Neuronal stem cell (in vitro differentiated cells): Measurements from ENCODE around the gene GABRB1.

Experiments
- DNase-seq: peaks from one replicate; pipeline ENCODE4 v3.0.0-alpha.2; 2013; ENCODE audit warnings: low spot score
- H2AFZ ChIP-seq: one replicate; pipeline ENCODE4 v1.6.1; 2013; ENCODE audit warnings: mild to moderate bottlenecking, low read length, inconsistent platforms
- H2AK5ac ChIP-seq: 2 replicates; pipeline ENCODE4 v1.6.1; 2013; ENCODE audit warnings: low read depth, mild to moderate bottlenecking, inconsistent platforms, low read length, moderate library complexity, mixed read lengths
- H2BK120ac ChIP-seq: 2 replicates; pipeline ENCODE4 v1.6.1; 2013; ENCODE audit warnings: low read depth, mild to moderate bottlenecking, inconsistent platforms, low read length, moderate library complexity, mixed read lengths
- H2BK12ac ChIP-seq: one replicate; pipeline ENCODE4 v1.6.1; 2013; ENCODE audit warnings: low read length, inconsistent platforms
- H2BK15ac ChIP-seq: 2 replicates; pipeline ENCODE4 v1.6.1; 2013; ENCODE audit warnings: mild to moderate bottlenecking, low read length, inconsistent platforms, mixed read lengths
- H2BK5ac ChIP-seq: one replicate; pipeline ENCODE4 v1.6.1; 2013; ENCODE audit warnings: inconsistent platforms, mild to moderate bottlenecking, low read length, moderate library complexity
- H3K14ac ChIP-seq: one replicate; pipeline ENCODE4 v1.6.1; 2013; ENCODE audit warnings: low read length, inconsistent platforms
- H3K18ac ChIP-seq: 2 replicates; pipeline ENCODE4 v1.6.1; 2013; ENCODE audit warnings: low read length, inconsistent platforms
- H3K23ac ChIP-seq: 2 replicates; pipeline ENCODE4 v1.6.1; 2013; ENCODE audit warnings: low read depth, mild to moderate bottlenecking, mixed read lengths, low read length, inconsistent platforms; ENCODE audit not compliant: poor library complexity
- H3K27ac ChIP-seq: replicated peaks from 3 replicates; pipeline ENCODE4 v1.5.1; 2013; ENCODE audit warnings: low read length, inconsistent platforms
- H3K27me3 ChIP-seq, 3 experiments: 2 replicates each; pipeline ENCODE4 v1.6.1; 2013; ENCODE audit warnings: low read length in 3 of 3, mild to moderate bottlenecking in 2 of 3, inconsistent platforms in 1 of 3, low read depth in 1 of 3, mixed read lengths in 1 of 3, moderate library complexity in 1 of 3; ENCODE audit not compliant: control insufficient read depth in 3 of 3, insufficient read depth in 3 of 3
- H3K36me3 ChIP-seq, 2 donors: replicated peaks in 1 of 2; 2 replicates each; pipeline ENCODE4 v1.6.1; 2013; ENCODE audit warnings: low read length in 2 of 2; ENCODE audit not compliant: control insufficient read depth in 2 of 2, insufficient read depth in 2 of 2
- H3K4ac ChIP-seq: 2 replicates; pipeline ENCODE4 v1.6.1; 2013; ENCODE audit warnings: inconsistent platforms, mild to moderate bottlenecking, low read length, moderate library complexity
- H3K4me1 ChIP-seq, 2 donors: 1 replicate in 1 of 2; 2 replicates in 1 of 2; pipeline ENCODE4 v1.6.1; 2013; ENCODE audit warnings: low read length in 2 of 2, low read depth in 1 of 2; ENCODE audit not compliant: control insufficient read depth in 2 of 2, insufficient read depth in 1 of 2
- H3K4me2 ChIP-seq: one replicate; pipeline ENCODE4 v1.6.1; 2013; ENCODE audit warnings: mild to moderate bottlenecking, low read length, inconsistent platforms; ENCODE audit not compliant: insufficient read depth, poor library complexity, severe bottlenecking
- H3K4me3 ChIP-seq, 2 donors: 2 replicates each; pipeline ENCODE4 v1.5.1; 2013; ENCODE audit warnings: low read length in 2 of 2, mild to moderate bottlenecking in 2 of 2, inconsistent platforms in 1 of 2, moderate library complexity in 1 of 2
- H3K79me1 ChIP-seq: one replicate; pipeline ENCODE4 v1.6.1; 2013; ENCODE audit warnings: low read depth, mild to moderate bottlenecking, inconsistent platforms, low read length, moderate library complexity
- H3K9ac ChIP-seq: one replicate; pipeline ENCODE4 v1.6.1; 2013; ENCODE audit warnings: mild to moderate bottlenecking, low read depth, low read length, inconsistent platforms; ENCODE audit not compliant: poor library complexity
- H3K9me3 ChIP-seq, 2 donors: replicated peaks in 1 of 2; 2 replicates each; pipeline versions ENCODE3 to v1.6.1; 2013; ENCODE audit warnings: low read length in 2 of 2, mild to moderate bottlenecking in 2 of 2, inconsistent platforms in 1 of 2, low read depth in 1 of 2, mixed read lengths in 1 of 2, moderate library complexity in 1 of 2; ENCODE audit not compliant: control insufficient read depth in 2 of 2, insufficient read depth in 1 of 2
- H4K8ac ChIP-seq: one replicate; pipeline ENCODE4 v1.6.1; 2013; ENCODE audit warnings: low read depth, mild to moderate bottlenecking, inconsistent platforms, low read length, moderate library complexity
- H4K91ac ChIP-seq: one replicate; pipeline ENCODE4 v1.6.1; 2013; ENCODE audit warnings: low read length, low read depth, mild to moderate bottlenecking, inconsistent platforms; ENCODE audit not compliant: poor library complexity
- WGBS, 2 donors: extraction: QIAGEN DNeasy Blood & Tissue Kit; methylation state at CpG; one replicate each; pipeline ENCODE4 v1.1.7; 2013; ENCODE audit warnings: missing lambda C conversion rate in 2 of 2, mixed read lengths in 1 of 2; ENCODE audit not compliant: insufficient read length in 2 of 2, insufficient replicate concordance in 1 of 2; ENCODE audit errors: extremely low coverage in 2 of 2; 5-methylcytosine and 5-hydroxymethylcytosine counted together

Gene GABRB1

GRCh38 chr4:47209833-47210232 lies 178.5 kb downstream of the GABRB1 start:
- no peak overlapping the region for H3K23ac ChIP-seq
- H3K14ac ChIP-seq = no peak overlapping the region
- no peaks in the 10 kb centered on the region for H3K4me1 ChIP-seq
- no peak overlapping the region for H3K27ac ChIP-seq
- no peak overlapping the region for H2BK12ac ChIP-seq
- no peak overlapping the region for H4K91ac ChIP-seq
- no peak overlapping the region for H4K8ac ChIP-seq
- H3K9me3 ChIP-seq = no peaks in the 10 kb centered on the region
- no peak overlapping the region for H3K4me2 ChIP-seq
- no peaks in the 10 kb centered on the region for H3K27me3 ChIP-seq
- no peak for DNase-seq
- no peak overlapping the region for H2BK120ac ChIP-seq
- WGBS, 2 donors = no CpG with 5 or more reads among the region's 1 CpG
- H2AFZ ChIP-seq = no peak overlapping the region
- H3K4ac ChIP-seq = no peak overlapping the region
- H2AK5ac ChIP-seq = no peak overlapping the region
- no peaks in the 10 kb centered on the region for H3K36me3 ChIP-seq
- no peak overlapping the region for H3K9ac ChIP-seq
- H3K79me1 ChIP-seq = no peaks in the 10 kb centered on the region
- no peak overlapping the region for H3K18ac ChIP-seq
- H2BK15ac ChIP-seq = no peak overlapping the region
- no peak overlapping the region for H3K4me3 ChIP-seq
- H2BK5ac ChIP-seq = no peak overlapping the region

DNA sequence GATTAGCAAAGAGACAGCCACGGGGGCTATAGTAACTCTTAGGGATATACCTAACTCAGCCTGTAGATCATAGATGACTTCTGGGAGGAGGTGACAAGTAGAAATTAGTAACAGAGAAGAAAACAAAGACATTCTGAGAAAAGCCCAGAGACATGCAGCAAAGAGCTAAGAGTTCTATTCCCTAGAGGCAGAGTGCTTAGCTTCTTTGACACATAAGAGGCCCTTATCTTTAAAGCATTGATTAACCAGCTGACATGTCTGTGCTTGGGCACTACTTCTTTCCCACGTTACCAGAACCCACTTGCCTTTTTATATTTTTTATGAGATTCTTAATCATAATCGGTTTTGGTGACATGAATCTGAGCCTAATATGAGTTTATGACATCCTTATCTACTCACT lies 179.5 kb downstream of the GABRB1 start:
- H3K4ac ChIP-seq = no peak overlapping the region
- no peak overlapping the region for H3K4me2 ChIP-seq
- no peak overlapping the region for H4K8ac ChIP-seq
- no peaks in the 10 kb centered on the region for H3K4me1 ChIP-seq
- no peak overlapping the region for H3K23ac ChIP-seq
- no peak overlapping the region for H2BK15ac ChIP-seq
- no peaks in the 10 kb centered on the region for H3K36me3 ChIP-seq
- no peak for DNase-seq
- no peak overlapping the region for H2BK5ac ChIP-seq
- H3K79me1 ChIP-seq = no peaks in the 10 kb centered on the region
- no peak overlapping the region for H2BK120ac ChIP-seq
- H3K9me3 ChIP-seq = no peaks in the 10 kb centered on the region
- no peak overlapping the region for H3K27ac ChIP-seq
- H2AK5ac ChIP-seq = no peak overlapping the region
- no peak overlapping the region for H4K91ac ChIP-seq
- no CpG with 5 or more reads among the region's 3 CpGs for WGBS, 2 donors
- no peak overlapping the region for H2BK12ac ChIP-seq
- H3K4me3 ChIP-seq = no peak overlapping the region
- no peak overlapping the region for H3K14ac ChIP-seq
- no peaks in the 10 kb centered on the region for H3K27me3 ChIP-seq
- no peak overlapping the region for H3K18ac ChIP-seq
- H3K9ac ChIP-seq = no peak overlapping the region
- H2AFZ ChIP-seq = no peak overlapping the region

DNA sequence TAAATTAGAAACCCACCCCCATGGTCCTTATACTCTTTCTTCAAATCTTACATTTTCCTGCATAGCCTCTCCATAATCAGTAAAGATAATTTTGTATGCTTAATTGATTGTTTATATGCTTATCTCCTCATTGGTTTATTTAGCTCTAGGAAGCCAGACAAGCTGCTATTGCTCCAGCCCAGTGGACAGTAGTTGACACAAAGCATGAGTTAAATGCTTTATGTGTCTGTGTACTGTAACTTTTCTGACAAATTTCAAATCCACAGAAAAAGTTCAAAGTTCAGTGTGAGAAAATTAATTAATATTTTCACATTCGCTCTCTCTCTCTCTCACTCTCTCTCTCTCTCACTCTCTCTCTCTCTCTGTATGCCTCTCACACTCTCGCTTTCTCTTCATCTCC lies 181.7 kb downstream of the GABRB1 start:
- no peak overlapping the region for H2AFZ ChIP-seq
- no peak overlapping the region for H3K4me3 ChIP-seq
- H4K8ac ChIP-seq = no peak overlapping the region
- H3K27ac ChIP-seq = no peak overlapping the region
- no peak overlapping the region for H2AK5ac ChIP-seq
- H3K36me3 ChIP-seq = no peaks in the 10 kb centered on the region
- no peaks in the 10 kb centered on the region for H3K79me1 ChIP-seq
- no peak overlapping the region for H2BK5ac ChIP-seq
- no peak overlapping the region for H3K4me2 ChIP-seq
- H3K4me1 ChIP-seq = no peaks in the 10 kb centered on the region
- H2BK15ac ChIP-seq = no peak overlapping the region
- no peak overlapping the region for H3K18ac ChIP-seq
- WGBS, 2 donors = 100% methylated on average over 1 of the region's 2 CpGs
- no peak overlapping the region for H2BK12ac ChIP-seq
- no peak overlapping the region for H3K4ac ChIP-seq
- no peaks in the 10 kb centered on the region for H3K9me3 ChIP-seq
- no peak overlapping the region for H3K14ac ChIP-seq
- H3K9ac ChIP-seq = no peak overlapping the region
- H4K91ac ChIP-seq = no peak overlapping the region
- H2BK120ac ChIP-seq = no peak overlapping the region
- H3K23ac ChIP-seq = no peak overlapping the region
- no peak for DNase-seq
- H3K27me3 ChIP-seq = no peaks in the 10 kb centered on the region

GRCh38 chr4:47213539-47213938 lies 182.2 kb downstream of the GABRB1 start:
- H3K27ac ChIP-seq = no peak overlapping the region

More at GRCh38 chr4:47213539-47213938, 182.2 kb downstream of the GABRB1 start:
- DNase-seq = no peak
- H2BK5ac ChIP-seq = no peak overlapping the region
- H3K18ac ChIP-seq = no peak overlapping the region
- H3K9ac ChIP-seq = no peak overlapping the region
- no peak overlapping the region for H3K23ac ChIP-seq
- no peak overlapping the region for H2AFZ ChIP-seq
- H3K4me1 ChIP-seq = no peaks in the 10 kb centered on the region
- H3K4ac ChIP-seq = no peak overlapping the region
- H3K36me3 ChIP-seq = no peaks in the 10 kb centered on the region
- no peak overlapping the region for H4K8ac ChIP-seq
- no peak overlapping the region for H4K91ac ChIP-seq
- H2AK5ac ChIP-seq = no peak overlapping the region
- H3K14ac ChIP-seq = no peak overlapping the region
- no peak overlapping the region for H3K4me3 ChIP-seq
- no peaks in the 10 kb centered on the region for H3K79me1 ChIP-seq
- H3K4me2 ChIP-seq = no peak overlapping the region
- no CpG with 5 or more reads among the region's 1 CpG for WGBS, 2 donors
- H2BK15ac ChIP-seq = no peak overlapping the region
- H2BK120ac ChIP-seq = no peak overlapping the region
- H3K27me3 ChIP-seq = no peaks in the 10 kb centered on the region
- H3K9me3 ChIP-seq = no peaks in the 10 kb centered on the region
- H2BK12ac ChIP-seq = no peak overlapping the region
